Uterus (tissue), 2 donors: ENCODE data around the gene FILIP1.

Source experiments
- CTCF ChIP-seq, 4 experiments: fragments of 200-600 bp in 2 of 4; fragments of 450-650 bp in 2 of 4; sonication (generic) in 2 of 4; IDR thresholded peaks; one replicate each; pipeline ENCODE4 v1.5.1; 2016 to 2019; ENCODE audit warnings: antibody characterized with exemption in 4 of 4, mild to moderate bottlenecking in 2 of 4, moderate library complexity in 1 of 4
- POLR2A ChIP-seq, 2 donors: fragments of 450-650 bp; IDR thresholded peaks; one replicate each; pipeline ENCODE4 v1.6.1; 2016; ENCODE audit warnings: antibody characterized with exemption in 2 of 2, mild to moderate bottlenecking in 1 of 2, moderate library complexity in 1 of 2

DNA sequence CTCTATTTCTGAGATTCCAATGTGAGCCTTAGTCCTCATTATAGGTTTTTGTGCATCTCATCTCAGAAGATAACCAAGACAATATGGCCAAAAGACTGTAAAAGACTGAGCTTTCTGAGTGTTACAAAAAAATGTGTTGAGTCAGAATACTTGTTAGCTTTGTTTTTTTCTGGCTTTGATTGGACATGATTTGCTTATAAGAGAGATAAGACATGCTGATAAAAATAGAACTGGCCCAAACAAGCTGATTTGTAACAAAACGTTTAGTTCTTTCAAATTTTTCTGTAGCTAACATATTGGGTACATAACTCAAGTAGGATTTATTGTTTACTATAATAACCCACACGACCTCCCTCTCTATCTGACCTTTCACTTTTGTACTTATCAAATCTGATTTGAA lies 32.9 kb downstream of the FILIP1 start:
- TF ChIP-seq POLR2A (IDR thresholded peaks at IDR 0.05) = no peak
- TF ChIP-seq CTCF (IDR thresholded peaks at IDR 0.05) = no peak
